H9 (cell line): Measurements from ENCODE around the gene PCMT1. TPM values are rescaled to one million over a fixed set of nuclear protein-coding genes. Genes with fewer than 3 reads are reported as not detected.
A peak's percentile ranks its signal among the peaks of the same experiment; 100 is the strongest.

Experiments used
- DNase-seq: peaks from one replicate; pipeline ENCODE4 v3.0.0-alpha.2; 2017
- H2AFZ ChIP-seq: one replicate; pipeline ENCODE4 v1.6.1; 2013; ENCODE audit warnings: mild to moderate bottlenecking, low read length, control low read depth, moderate library complexity
- H2AK5ac ChIP-seq: 2 replicates; pipeline ENCODE4 v1.6.1; 2013; ENCODE audit warnings: low read length, control low read depth, mixed read lengths; ENCODE audit not compliant: insufficient read length
- H2BK120ac ChIP-seq: one replicate; pipeline ENCODE4 v1.6.1; 2013; ENCODE audit warnings: low read depth, mild to moderate bottlenecking, low read length, control low read depth, inconsistent platforms; ENCODE audit not compliant: poor library complexity, severe bottlenecking
- H2BK12ac ChIP-seq: 2 replicates; pipeline ENCODE4 v1.6.1; 2013; ENCODE audit warnings: low read length, control low read depth, mixed read lengths, low read depth; ENCODE audit not compliant: insufficient read length
- H2BK15ac ChIP-seq: 2 replicates; pipeline ENCODE4 v1.6.1; 2013; ENCODE audit warnings: low read depth, low read length, control low read depth
- H2BK20ac ChIP-seq: one replicate; pipeline ENCODE4 v1.6.1; 2013; ENCODE audit warnings: low read depth, mild to moderate bottlenecking, low read length, control low read depth, inconsistent platforms; ENCODE audit not compliant: poor library complexity, severe bottlenecking
- H2BK5ac ChIP-seq: 2 replicates; pipeline ENCODE4 v1.6.1; 2013; ENCODE audit warnings: low read length, control low read depth, mixed read lengths; ENCODE audit not compliant: insufficient read length
- H3K14ac ChIP-seq: 2 replicates; pipeline ENCODE4 v1.6.1; 2013; ENCODE audit warnings: low read length, control low read depth; ENCODE audit not compliant: insufficient read depth
- H3K18ac ChIP-seq: 2 replicates; pipeline ENCODE4 v1.6.1; 2013; ENCODE audit warnings: low read depth, mild to moderate bottlenecking, mixed read lengths, low read length, control low read depth; ENCODE audit not compliant: insufficient read length
- H3K23ac ChIP-seq: 2 replicates; pipeline ENCODE4 v1.6.1; 2013; ENCODE audit warnings: low read length, control low read depth, mixed read lengths, low read depth; ENCODE audit not compliant: insufficient read length
- H3K23me2 ChIP-seq: 2 replicates; pipeline ENCODE4 v1.6.1; 2013; ENCODE audit warnings: low read depth, mild to moderate bottlenecking, mixed read lengths, low read length, control low read depth; ENCODE audit not compliant: insufficient read length, poor library complexity, severe bottlenecking
- H3K27ac ChIP-seq: 2 replicates; pipeline ENCODE4 v1.5.1; 2013; ENCODE audit warnings: low read length, control low read depth, mixed read lengths, low read depth; ENCODE audit not compliant: insufficient read length
- H3K27me3 ChIP-seq: 2 replicates; pipeline ENCODE4 v1.6.1; 2013; ENCODE audit warnings: low read length, control low read depth, inconsistent platforms; ENCODE audit not compliant: insufficient read depth
- H3K4ac ChIP-seq: 2 replicates; pipeline ENCODE4 v1.6.1; 2013; ENCODE audit warnings: low read depth, mild to moderate bottlenecking, control low read depth, inconsistent platforms, low read length, moderate library complexity
- H3K4me1 ChIP-seq: 2 replicates; pipeline ENCODE4 v1.6.1; 2013; ENCODE audit warnings: low read length, control low read depth, inconsistent platforms; ENCODE audit not compliant: insufficient read depth
- H3K4me2 ChIP-seq: 2 replicates; pipeline ENCODE4 v1.6.1; 2013; ENCODE audit warnings: low read length, control low read depth, mixed read lengths; ENCODE audit not compliant: insufficient read length, insufficient read depth
- H3K56ac ChIP-seq: 2 replicates; pipeline ENCODE4 v1.6.1; 2013; ENCODE audit warnings: low read depth, mild to moderate bottlenecking, mixed read lengths, low read length, control low read depth; ENCODE audit not compliant: insufficient read length
- H3K79me1 ChIP-seq: 2 replicates; pipeline ENCODE4 v1.6.1; 2013; ENCODE audit warnings: low read depth, mild to moderate bottlenecking, moderate library complexity, low read length, control low read depth, inconsistent platforms; ENCODE audit not compliant: insufficient read depth, poor library complexity, severe bottlenecking
- H3K79me2 ChIP-seq: 2 replicates; pipeline ENCODE4 v1.6.1; 2013; ENCODE audit warnings: low read length, control low read depth, inconsistent platforms; ENCODE audit not compliant: insufficient read depth
- H3K9ac ChIP-seq: 2 replicates; pipeline ENCODE4 v1.6.1; 2013; ENCODE audit warnings: low read length, control low read depth, mixed read lengths; ENCODE audit not compliant: insufficient read length; ENCODE audit errors: extremely low read depth
- H3K9me3 ChIP-seq: one replicate; pipeline ENCODE4 v1.6.1; 2013; ENCODE audit warnings: low read depth, low read length, inconsistent platforms; ENCODE audit not compliant: control insufficient read depth
- H3T11ph ChIP-seq: one replicate; pipeline ENCODE4 v1.6.1; 2013; ENCODE audit warnings: mild to moderate bottlenecking, low read length, control low read depth, inconsistent platforms
- H4K20me1 ChIP-seq: one replicate; pipeline ENCODE4 v1.6.1; 2013; ENCODE audit not compliant: control insufficient read depth, insufficient read length, insufficient read depth
- H4K5ac ChIP-seq: 2 replicates; pipeline ENCODE4 v1.6.1; 2013; ENCODE audit warnings: low read depth, mild to moderate bottlenecking, mixed read lengths, low read length, control low read depth; ENCODE audit not compliant: insufficient read length
- H4K8ac ChIP-seq: replicated peaks from 2 replicates; pipeline ENCODE4 v1.6.1; 2013; ENCODE audit warnings: low read length, control low read depth, mixed read lengths, low read depth; ENCODE audit not compliant: insufficient read length
- H4K91ac ChIP-seq: 2 replicates; pipeline ENCODE4 v1.6.1; 2013; ENCODE audit warnings: low read depth, mild to moderate bottlenecking, moderate library complexity, mixed read lengths, low read length, control low read depth; ENCODE audit not compliant: insufficient read length
- H3K27ac Mint-ChIP-seq, 3 experiments: 2 replicates in 2 of 3; 3 replicates in 1 of 3; pipeline ENCODE4 v1.8.0; 2020 to 2021; ENCODE audit warnings: mixed read lengths in 3 of 3, mild to moderate bottlenecking in 1 of 3, moderate library complexity in 1 of 3
- H3K27me3 Mint-ChIP-seq: 2 replicates; pipeline ENCODE4 v1.8.0; 2021; ENCODE audit warnings: low read depth, mild to moderate bottlenecking, moderate library complexity, mixed read lengths
- H3K36me3 Mint-ChIP-seq, 3 experiments: 2 replicates in 2 of 3; 3 replicates in 1 of 3; pipeline ENCODE4 v1.8.0; 2020 to 2021; ENCODE audit warnings: low read depth in 3 of 3, mixed read lengths in 3 of 3; ENCODE audit not compliant: insufficient read depth in 1 of 3
- H3K4me1 Mint-ChIP-seq, 2 experiments: 2 replicates each; pipeline ENCODE4 v1.8.0; 2020; ENCODE audit warnings: mixed read lengths in 2 of 2
- H3K4me3 Mint-ChIP-seq, 2 experiments: 2 replicates in 1 of 2; 3 replicates in 1 of 2; pipeline ENCODE4 v1.8.0; 2020 to 2021; ENCODE audit warnings: mild to moderate bottlenecking in 2 of 2, mixed read lengths in 2 of 2, moderate library complexity in 1 of 2
- H3K9me3 Mint-ChIP-seq, 2 experiments: 2 replicates in 1 of 2; 3 replicates in 1 of 2; pipeline ENCODE4 v1.8.0; 2020; ENCODE audit warnings: mild to moderate bottlenecking in 2 of 2, mixed read lengths in 2 of 2, moderate library complexity in 1 of 2
- WGBS: extraction: QIAGEN DNeasy Blood & Tissue Kit; methylation state at CpG from one replicate; pipeline ENCODE4 v1.1.7; 2013; ENCODE audit warnings: missing lambda C conversion rate, low lambda C conversion rate, mixed read lengths; ENCODE audit not compliant: insufficient read length; ENCODE audit errors: extremely low coverage; 5-methylcytosine and 5-hydroxymethylcytosine counted together
- total RNA-seq: library from RNA; stranded (reverse); gene quantifications from 2 replicates; pipeline ENCODE4 v1.2.1, GENCODE V29; 2021
- TF ChIP-seq, protein P1 (sequence below): fragments of 200-600 bp; sonication (generic); conservative IDR thresholded peaks from 3 replicates; pipeline ENCODE4 v1.8.0; 2021; ENCODE audit warnings: antibody characterized with exemption, mild to moderate bottlenecking

Gene PCMT1
- total RNA-seq, 1 experiment from 2014 or later: 98.3 TPM

DNA sequence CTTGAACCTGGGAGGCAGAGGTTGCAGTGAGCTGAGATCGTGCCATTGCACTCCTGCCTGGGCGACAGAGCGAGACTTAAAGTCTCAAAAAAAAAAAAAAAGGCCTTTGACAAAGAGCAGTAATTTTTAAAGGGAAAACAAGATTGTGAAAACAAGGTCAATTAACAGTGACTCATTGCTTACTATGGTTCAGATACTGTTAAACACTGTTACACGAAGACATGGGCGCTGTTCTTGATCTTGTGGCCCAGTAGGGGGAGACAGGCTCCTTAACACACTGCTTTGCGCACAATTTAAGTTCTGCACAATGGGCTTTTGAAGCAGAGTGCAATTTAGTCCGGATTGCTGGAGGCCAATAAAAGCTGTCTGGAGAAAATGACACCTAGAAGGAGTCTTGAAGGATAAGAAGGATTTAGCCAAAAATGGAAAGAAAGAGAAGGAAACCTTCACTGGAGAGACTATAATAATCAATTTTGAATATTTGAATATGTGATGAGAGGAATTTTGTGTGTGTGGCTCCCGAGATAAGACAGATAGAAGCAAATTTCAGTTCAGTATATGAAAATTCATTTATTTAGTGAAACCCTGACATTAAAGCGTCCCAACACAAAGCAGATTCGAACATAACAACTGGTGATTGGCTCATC is 25.6 kb upstream of the PCMT1 start:
- Histone ChIP-seq H3K4ac (no peak overlapping the region), H3K9ac (no peak overlapping the region), H3K4me2 (no peak overlapping the region), H3K27me3 (no peaks in the 10 kb centered on the region), H4K91ac (no peak overlapping the region), H2BK5ac (no peak overlapping the region), H3K14ac (no peak overlapping the region), H3K4me1 (no peaks in the 10 kb centered on the region), H2AK5ac (no peak overlapping the region), H3K56ac (no peak overlapping the region), H2BK20ac (no peak overlapping the region), H2AFZ (no peak overlapping the region), H4K5ac (no peak overlapping the region), H3T11ph (no peak overlapping the region), H3K27ac (no peak overlapping the region), H3K18ac (no peak overlapping the region), H3K23ac (no peak overlapping the region), H2BK12ac (no peak overlapping the region), H2BK120ac (no peak overlapping the region), H3K79me1 (no peaks in the 10 kb centered on the region), H3K79me2 (no peaks in the 10 kb centered on the region), H2BK15ac (no peak overlapping the region), H3K9me3 (no peaks in the 10 kb centered on the region), H3K23me2 (no peaks in the 10 kb centered on the region), H4K8ac (no peak overlapping the region), H4K20me1 (no peaks in the 10 kb centered on the region)
- Mint-ChIP-seq H3K27me3 (no peaks in the 10 kb centered on the region), H3K36me3 (peaks cover 8 to 43% (median 30%) of the 10 kb centered on the region in 3 experiments; a peak in 6 of 7 replicates), H3K27ac (no peak overlapping the region), H3K9me3 (no peaks in the 10 kb centered on the region), H3K4me3 (no peak overlapping the region), H3K4me1 (no peaks in the 10 kb centered on the region)
- no peak for DNase-seq
- WGBS: 100% methylated on average over 1 of the region's 10 CpGs
- TF ChIP-seq, protein P1, sequence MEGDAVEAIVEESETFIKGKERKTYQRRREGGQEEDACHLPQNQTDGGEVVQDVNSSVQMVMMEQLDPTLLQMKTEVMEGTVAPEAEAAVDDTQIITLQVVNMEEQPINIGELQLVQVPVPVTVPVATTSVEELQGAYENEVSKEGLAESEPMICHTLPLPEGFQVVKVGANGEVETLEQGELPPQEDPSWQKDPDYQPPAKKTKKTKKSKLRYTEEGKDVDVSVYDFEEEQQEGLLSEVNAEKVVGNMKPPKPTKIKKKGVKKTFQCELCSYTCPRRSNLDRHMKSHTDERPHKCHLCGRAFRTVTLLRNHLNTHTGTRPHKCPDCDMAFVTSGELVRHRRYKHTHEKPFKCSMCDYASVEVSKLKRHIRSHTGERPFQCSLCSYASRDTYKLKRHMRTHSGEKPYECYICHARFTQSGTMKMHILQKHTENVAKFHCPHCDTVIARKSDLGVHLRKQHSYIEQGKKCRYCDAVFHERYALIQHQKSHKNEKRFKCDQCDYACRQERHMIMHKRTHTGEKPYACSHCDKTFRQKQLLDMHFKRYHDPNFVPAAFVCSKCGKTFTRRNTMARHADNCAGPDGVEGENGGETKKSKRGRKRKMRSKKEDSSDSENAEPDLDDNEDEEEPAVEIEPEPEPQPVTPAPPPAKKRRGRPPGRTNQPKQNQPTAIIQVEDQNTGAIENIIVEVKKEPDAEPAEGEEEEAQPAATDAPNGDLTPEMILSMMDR: peak; percentile 80
